Activated T-cell treated with anti-CD3 and anti-CD28 coated beads, Interleukin-2, amount 50 U/mL, for 24 hours (primary cell): Measurements from ENCODE around the gene ATP6V0C.
"Not testable (repeated sequence)": the region's sequence is repeated elsewhere in the genome, so short reads cannot be mapped to it uniquely, and the experiment has no call there.

Experiments used
- DNase-seq: peaks from one replicate; pipeline ENCODE4 v3.0.0-alpha.2; 2020
- H3K27ac Mint-ChIP-seq: 2 replicates; pipeline ENCODE4 v1.8.0; 2020; ENCODE audit warnings: mild to moderate bottlenecking, mixed read lengths
- H3K27me3 Mint-ChIP-seq: 2 replicates; pipeline ENCODE4 v1.8.0; 2020; ENCODE audit warnings: mixed read lengths
- H3K36me3 Mint-ChIP-seq: 2 replicates; pipeline ENCODE4 v1.8.0; 2020; ENCODE audit warnings: low read depth, mixed read lengths
- H3K4me1 Mint-ChIP-seq: 2 replicates; pipeline ENCODE4 v1.8.0; 2020; ENCODE audit warnings: low read depth, mixed read lengths
- H3K4me3 Mint-ChIP-seq: 2 replicates; pipeline ENCODE4 v1.8.0; 2020; ENCODE audit warnings: mild to moderate bottlenecking, moderate library complexity, mixed read lengths
- H3K9me3 Mint-ChIP-seq: 2 replicates; pipeline ENCODE4 v1.8.0; 2020; ENCODE audit warnings: mixed read lengths

Gene ATP6V0C

DNA sequence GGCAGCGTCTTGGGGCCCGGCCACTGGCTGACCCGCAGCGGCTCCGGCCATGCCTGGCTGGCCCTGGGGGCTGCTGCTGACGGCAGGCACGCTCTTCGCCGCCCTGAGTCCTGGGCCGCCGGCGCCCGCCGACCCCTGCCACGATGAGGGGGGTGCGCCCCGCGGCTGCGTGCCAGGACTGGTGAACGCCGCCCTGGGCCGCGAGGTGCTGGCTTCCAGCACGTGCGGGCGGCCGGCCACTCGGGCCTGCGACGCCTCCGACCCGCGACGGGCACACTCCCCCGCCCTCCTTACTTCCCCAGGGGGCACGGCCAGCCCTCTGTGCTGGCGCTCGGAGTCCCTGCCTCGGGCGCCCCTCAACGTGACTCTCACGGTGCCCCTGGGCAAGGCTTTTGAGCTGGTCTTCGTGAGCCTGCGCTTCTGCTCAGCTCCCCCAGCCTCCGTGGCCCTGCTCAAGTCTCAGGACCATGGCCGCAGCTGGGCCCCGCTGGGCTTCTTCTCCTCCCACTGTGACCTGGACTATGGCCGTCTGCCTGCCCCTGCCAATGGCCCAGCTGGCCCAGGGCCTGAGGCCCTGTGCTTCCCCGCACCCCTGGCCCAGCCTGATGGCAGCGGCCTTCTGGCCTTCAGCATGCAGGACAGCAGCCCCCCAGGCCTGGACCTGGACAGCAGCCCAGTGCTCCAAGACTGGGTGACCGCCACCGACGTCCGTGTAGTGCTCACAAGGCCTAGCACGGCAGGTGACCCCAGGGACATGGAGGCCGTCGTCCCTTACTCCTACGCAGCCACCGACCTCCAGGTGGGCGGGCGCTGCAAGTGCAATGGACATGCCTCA lies 41.9 kb upstream of the ATP6V0C start:
- Mint-ChIP-seq H3K27ac (no peak overlapping the region), H3K4me1 (peaks cover 34% of the 10 kb centered on the region), H3K27me3 (peaks cover 41% of the 10 kb centered on the region), H3K9me3 (no peaks in the 10 kb centered on the region), H3K4me3 (no peak overlapping the region), H3K36me3 (no peaks in the 10 kb centered on the region)
- DNase-seq: no peak

DNA sequence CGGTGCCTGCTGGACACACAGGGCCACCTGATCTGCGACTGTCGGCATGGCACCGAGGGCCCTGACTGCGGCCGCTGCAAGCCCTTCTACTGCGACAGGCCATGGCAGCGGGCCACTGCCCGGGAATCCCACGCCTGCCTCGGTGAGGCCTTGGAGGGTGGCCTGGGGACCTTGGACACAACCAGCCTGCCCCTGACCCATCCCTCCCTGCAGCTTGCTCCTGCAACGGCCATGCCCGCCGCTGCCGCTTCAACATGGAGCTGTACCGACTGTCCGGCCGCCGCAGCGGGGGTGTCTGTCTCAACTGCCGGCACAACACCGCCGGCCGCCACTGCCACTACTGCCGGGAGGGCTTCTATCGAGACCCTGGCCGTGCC lies 41.3 kb upstream of the ATP6V0C start:
- Mint-ChIP-seq H3K36me3 (no peaks in the 10 kb centered on the region), H3K4me1 (peaks cover 32% of the 10 kb centered on the region), H3K27me3 (peaks cover 36% of the 10 kb centered on the region), H3K4me3 (no peak overlapping the region), H3K27ac (no peak overlapping the region), H3K9me3 (no peaks in the 10 kb centered on the region)
- DNase-seq: no peak

DNA sequence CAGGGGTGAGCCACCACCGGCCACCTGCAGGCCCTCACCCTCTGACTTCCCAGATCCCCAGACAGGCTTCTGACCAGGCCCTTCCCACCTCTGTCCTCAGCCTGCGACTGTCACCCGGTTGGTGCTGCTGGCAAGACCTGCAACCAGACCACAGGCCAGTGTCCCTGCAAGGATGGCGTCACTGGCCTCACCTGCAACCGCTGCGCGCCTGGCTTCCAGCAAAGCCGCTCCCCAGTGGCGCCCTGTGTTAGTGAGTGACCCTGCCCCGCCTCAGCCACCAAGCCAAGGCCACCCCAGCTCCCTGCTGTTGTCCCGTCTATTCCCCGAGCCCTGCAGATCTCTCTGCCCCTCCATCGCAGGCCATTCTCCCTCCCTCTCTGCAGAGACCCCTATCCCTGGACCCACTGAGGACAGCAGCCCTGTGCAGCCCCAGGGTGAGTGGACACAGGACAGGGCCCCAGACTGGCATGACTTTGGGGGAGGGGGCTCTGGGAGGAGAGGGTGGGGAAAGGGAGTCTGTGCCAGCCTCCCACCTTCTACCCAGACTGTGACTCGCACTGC lies 40.8 kb upstream of the ATP6V0C start:
- H3K27ac Mint-ChIP-seq: peak overlapping the region; percentile 37
- peaks cover 32% of the 10 kb centered on the region for H3K4me1 Mint-ChIP-seq

DNA sequence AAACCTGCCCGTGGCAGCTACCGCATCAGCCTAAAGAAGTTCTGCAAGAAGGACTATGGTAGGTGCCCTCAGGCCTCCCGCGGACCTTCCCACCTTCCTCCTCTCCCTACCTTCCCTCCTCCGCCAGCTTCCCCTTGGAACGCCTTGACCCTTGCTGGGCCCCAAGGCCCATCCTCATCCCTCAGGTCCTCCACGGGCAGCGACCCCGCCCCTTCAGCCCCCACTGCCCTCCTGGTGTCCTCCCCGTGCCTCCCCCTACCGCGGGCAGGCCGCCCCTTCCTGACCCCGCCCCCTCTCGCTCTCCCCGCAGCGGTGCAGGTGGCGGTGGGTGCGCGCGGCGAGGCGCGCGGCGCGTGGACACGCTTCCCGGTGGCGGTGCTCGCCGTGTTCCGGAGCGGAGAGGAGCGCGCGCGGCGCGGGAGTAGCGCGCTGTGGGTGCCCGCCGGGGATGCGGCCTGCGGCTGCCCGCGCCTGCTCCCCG lies 40.3 kb upstream of the ATP6V0C start:
- Mint-ChIP-seq H3K4me1 (peaks cover 28% of the 10 kb centered on the region), H3K27me3 (peaks cover 31% of the 10 kb centered on the region), H3K36me3 (no peaks in the 10 kb centered on the region), H3K9me3 (no peaks in the 10 kb centered on the region), H3K4me3 (peak overlapping the region; percentile 69), H3K27ac (peak overlapping the region; percentile 66)
- no peak for DNase-seq

More for the DNA sequence above, 40.8 kb upstream of the ATP6V0C start:
- Mint-ChIP-seq H3K9me3 (no peaks in the 10 kb centered on the region), H3K4me3 (peak overlapping the region; percentile 69), H3K36me3 (no peaks in the 10 kb centered on the region), H3K27me3 (peaks cover 36% of the 10 kb centered on the region)
- no peak for DNase-seq

DNA sequence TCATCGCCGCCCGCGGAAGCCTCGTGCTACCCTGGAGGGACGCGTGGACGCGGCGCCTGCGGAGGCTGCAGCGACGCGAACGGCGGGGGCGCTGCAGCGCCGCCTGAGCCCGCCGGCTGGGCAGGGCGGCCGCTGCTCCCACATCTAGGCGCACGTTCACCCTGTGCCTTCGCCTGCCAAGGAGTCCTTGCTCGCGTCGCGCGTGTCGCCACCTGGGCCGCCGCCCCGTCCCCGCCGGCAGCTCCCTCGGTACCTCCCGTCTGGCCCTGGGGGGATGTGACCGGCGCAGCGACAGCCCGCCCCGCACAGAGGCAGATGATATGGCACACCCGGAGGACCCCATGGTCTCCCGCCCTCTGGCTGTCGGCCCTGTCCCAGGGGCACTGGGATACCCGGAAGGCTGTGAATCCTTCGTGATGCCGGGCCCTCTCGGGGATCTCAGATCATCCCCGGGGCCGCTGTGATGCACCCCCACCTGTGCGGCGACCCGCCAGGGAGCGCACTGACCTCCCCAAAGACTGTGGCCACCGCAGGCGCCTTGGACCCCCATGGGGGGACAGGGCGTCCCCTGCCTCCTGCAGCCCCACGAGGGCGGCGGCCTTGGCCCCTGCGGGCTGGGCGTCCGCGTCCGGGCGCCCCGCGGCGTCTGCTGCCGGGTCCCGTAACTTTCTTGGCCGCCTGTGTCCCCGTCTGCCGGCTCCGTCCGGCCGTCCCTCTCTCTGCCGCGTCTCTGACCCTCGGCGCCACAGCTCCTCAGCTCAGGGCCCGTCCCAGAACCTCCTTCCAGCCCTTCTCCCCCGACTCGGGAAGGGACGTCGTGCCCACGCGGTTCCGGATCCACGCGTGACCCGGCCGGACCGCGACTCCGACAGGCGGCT lies 39.5 kb upstream of the ATP6V0C start:
- DNase-seq: peak; percentile 79
- Mint-ChIP-seq H3K9me3 (no peaks in the 10 kb centered on the region), H3K4me1 (peaks cover 25% of the 10 kb centered on the region), H3K36me3 (no peaks in the 10 kb centered on the region), H3K27ac (peak overlapping the region; percentile 85), H3K27me3 (peaks cover 25% of the 10 kb centered on the region), H3K4me3 (peak overlapping the region; percentile 80)

DNA sequence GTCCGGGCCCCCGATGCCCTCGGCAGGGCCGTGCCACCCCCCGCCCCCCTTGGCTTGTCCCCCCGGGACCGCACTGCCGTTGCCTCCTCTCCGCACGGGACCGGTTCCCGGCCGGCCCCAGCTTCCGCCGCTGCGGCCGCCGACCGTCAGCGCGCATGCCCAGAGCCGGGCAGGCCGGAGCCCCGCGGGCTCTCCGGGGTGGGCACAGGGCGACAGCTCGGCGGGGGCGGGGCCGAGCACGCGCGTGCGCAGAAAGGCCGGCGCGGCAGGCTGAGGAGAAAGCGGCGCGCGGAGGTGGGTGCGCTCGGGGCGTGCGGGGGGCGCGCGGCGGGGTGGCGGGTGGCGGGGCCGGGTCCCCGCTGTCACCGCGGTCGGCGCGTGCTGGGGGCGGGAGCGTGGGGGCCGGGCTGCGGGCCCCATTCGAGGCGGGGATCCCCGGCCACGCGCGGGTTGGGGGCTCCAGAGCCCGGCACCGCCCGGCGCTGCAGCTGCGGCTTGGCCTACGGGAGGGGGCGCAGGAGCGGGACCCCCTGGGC lies 38.8 kb upstream of the ATP6V0C start, which contains the start of gene TBC1D24:
Gene TBC1D24 (plus strand): TSS at position 251 of the 536 bp plus-strand sequence. CDS start 21,022 bp downstream, outside the sequence.
- no peaks in the 10 kb centered on the region for H3K36me3 Mint-ChIP-seq
- H3K27ac Mint-ChIP-seq: peak within 1 kb of the TSS; percentile 85
- DNase-seq: peak; percentile 91
- H3K27me3 Mint-ChIP-seq: peaks cover 18% of the 10 kb centered on the region
- peak within 1 kb of the TSS; percentile 80 for H3K4me3 Mint-ChIP-seq
- H3K4me1 Mint-ChIP-seq: peaks cover 25% of the 10 kb centered on the region
- no peaks in the 10 kb centered on the region for H3K9me3 Mint-ChIP-seq

DNA sequence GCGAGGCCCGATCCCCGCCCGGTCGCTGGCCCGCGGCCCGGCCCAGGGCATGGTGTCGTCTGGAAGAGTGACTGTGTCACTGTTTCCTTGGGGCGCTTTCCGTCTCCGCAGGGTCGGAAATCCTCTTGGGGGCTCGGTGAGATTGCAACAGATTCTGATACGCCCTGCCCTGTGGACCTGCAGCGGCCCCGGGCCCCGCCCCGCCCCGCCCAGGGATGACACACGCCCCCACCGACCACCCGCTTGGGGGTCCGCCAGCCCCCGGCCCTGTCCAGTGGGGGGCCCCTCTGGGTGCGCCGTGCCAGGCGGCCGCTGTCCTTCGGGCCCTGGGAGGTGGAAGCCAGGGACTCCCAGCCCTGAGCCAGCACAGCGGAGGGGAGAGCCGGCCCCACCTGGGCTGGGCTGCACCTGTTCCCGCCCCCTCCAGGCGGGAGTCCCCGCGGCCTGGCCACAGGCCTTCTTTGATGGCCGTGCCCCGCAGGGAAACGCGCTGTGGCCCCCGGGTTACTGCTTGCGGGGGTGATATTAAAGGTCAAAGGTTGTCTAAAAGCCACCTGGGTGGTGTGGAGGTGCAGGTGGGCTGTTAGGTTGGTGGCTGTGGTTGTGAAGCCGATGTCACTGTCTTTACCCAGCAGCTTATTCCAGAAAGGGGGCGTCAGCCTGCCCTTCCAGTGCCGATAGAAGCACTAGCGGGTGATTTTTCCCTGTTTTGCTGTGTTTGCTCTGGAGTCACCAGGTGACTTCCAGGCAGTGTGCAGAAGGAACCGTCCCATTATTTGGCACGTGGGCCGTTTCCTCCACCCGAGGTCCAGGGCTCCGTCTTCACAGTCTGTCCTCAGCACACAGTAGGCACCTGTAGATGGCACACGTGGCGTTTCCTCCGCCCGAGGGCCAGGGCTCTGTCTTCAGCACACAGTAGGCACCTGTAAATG lies 38.1 kb upstream of the ATP6V0C start:
- Mint-ChIP-seq H3K4me1 (peaks cover 25% of the 10 kb centered on the region), H3K9me3 (no peaks in the 10 kb centered on the region), H3K27ac (no peak overlapping the region), H3K36me3 (peaks cover 2% of the 10 kb centered on the region), H3K4me3 (peak overlapping the region; percentile 71), H3K27me3 (peaks cover 11% of the 10 kb centered on the region)
- DNase-seq: peak; percentile 69

DNA sequence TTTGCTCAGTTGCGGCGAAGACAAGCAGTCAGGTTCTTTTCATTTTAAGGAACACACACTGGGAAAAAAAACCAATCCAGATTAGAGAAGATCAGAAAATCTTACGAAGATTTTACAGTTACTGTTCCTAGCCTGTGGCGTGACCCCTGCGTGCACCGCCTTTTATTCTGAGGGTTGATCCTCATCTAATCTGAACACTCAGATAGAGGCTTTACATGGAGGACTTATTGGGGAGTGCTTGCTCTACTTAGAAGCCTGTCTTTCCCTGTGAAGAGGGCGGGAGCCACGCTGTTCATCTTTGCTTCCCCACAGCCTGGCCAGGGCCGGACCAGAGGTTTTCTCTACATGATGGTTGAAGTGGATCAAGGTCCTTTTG lies 37.4 kb upstream of the ATP6V0C start:
- peak overlapping the region; percentile 71 for H3K4me3 Mint-ChIP-seq
- peaks cover 2% of the 10 kb centered on the region for H3K36me3 Mint-ChIP-seq
- H3K27ac Mint-ChIP-seq: no peak overlapping the region
- no peaks in the 10 kb centered on the region for H3K9me3 Mint-ChIP-seq
- no peak for DNase-seq
- H3K27me3 Mint-ChIP-seq: peaks cover 10% of the 10 kb centered on the region
- peaks cover 25% of the 10 kb centered on the region for H3K4me1 Mint-ChIP-seq

DNA sequence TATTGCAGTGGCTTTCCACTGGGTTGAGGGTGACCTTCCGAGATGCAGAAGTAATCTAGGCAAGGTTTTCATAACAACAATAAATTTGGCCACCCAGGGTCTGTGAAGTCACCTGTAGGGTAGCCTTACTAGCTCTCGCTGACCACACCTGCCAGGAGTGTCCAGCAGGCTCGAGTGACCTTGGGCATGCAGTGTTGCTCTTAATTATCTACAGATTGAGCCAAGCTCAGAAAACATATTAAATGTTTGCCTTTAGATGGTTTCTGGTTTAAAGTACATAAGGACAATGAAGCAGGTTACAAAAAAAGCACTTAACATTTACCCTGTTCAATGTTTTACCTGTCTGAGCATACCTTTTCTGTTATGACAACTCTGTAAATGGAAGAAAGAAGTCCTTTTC lies 37.0 kb upstream of the ATP6V0C start:
- DNase-seq: no peak
- peaks cover 2% of the 10 kb centered on the region for H3K36me3 Mint-ChIP-seq
- no peak overlapping the region for H3K27ac Mint-ChIP-seq
- peaks cover 10% of the 10 kb centered on the region for H3K27me3 Mint-ChIP-seq
- no peaks in the 10 kb centered on the region for H3K9me3 Mint-ChIP-seq
- H3K4me1 Mint-ChIP-seq: peaks cover 25% of the 10 kb centered on the region
- H3K4me3 Mint-ChIP-seq: peak overlapping the region; percentile 71

DNA sequence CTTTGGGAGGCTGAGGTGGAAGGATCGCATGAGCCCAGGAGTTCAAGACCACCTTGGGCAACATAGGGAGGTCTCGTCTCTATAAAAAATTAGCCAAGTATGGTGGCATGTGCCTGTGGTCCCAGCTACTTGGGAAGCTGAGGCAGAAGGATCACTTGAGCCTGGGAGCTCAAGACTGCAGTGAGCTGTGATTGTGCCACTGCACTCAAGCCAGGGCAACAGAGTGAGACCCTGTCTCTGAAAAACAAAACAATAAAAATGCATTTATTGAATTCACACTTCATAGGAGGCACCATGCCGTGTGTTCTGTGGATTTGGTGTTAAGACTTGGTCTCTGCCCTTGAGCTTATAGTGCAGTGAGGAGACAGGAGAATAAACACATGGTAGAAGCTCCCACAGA lies 36.4 kb upstream of the ATP6V0C start:
- Mint-ChIP-seq H3K9me3 (no peaks in the 10 kb centered on the region), H3K27ac (no peak overlapping the region), H3K36me3 (peaks cover 2% of the 10 kb centered on the region), H3K4me1 (peaks cover 21% of the 10 kb centered on the region), H3K4me3 (no peak overlapping the region), H3K27me3 (peaks cover 10% of the 10 kb centered on the region)
- no peak for DNase-seq

DNA sequence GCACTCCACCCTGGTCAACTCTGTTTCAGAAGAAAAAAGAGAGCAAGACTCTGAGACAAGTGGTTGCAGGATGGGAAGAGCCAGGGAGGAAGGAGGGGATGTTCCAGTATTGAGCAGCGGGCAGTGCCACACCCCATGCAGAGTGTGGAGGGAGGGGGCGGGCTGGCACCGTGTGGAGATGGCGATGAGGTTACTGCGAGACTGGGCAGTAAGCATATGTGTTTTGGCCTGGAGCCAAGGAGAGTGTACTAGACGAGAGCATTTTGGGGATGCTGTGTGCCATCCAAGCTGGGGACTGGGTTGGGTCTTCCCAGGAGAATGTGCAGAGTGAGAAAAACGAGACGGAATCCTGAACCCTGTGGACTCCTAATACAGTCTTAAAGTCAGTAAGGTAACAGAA lies 35.5 kb upstream of the ATP6V0C start:
- Mint-ChIP-seq H3K36me3 (peaks cover 2% of the 10 kb centered on the region), H3K27ac (no peak overlapping the region), H3K4me3 (no peak overlapping the region), H3K9me3 (no peaks in the 10 kb centered on the region), H3K4me1 (peaks cover 16% of the 10 kb centered on the region), H3K27me3 (peaks cover 2% of the 10 kb centered on the region)
- no peak for DNase-seq

DNA sequence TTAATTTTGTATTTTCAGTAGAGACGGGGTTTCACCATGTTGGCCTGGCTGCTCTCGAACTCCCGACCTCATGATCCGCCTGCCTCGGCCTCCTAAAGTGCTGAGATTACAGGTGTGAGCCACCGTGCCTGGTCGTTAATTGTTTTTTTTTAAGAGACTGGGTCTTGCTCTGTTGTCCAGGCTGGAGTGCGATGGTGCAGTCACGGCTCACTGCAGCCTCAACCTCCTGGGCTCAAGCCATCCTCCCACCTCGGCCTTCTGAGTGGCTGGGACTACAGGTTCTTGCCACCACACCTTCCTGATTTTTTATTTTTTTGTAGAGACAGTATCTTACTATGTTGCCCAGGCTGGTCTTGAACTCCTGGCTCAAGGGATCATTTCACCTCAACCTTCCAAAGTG lies 33.8 kb upstream of the ATP6V0C start:
- not testable (repeated sequence) for H3K9me3 Mint-ChIP-seq

DNA sequence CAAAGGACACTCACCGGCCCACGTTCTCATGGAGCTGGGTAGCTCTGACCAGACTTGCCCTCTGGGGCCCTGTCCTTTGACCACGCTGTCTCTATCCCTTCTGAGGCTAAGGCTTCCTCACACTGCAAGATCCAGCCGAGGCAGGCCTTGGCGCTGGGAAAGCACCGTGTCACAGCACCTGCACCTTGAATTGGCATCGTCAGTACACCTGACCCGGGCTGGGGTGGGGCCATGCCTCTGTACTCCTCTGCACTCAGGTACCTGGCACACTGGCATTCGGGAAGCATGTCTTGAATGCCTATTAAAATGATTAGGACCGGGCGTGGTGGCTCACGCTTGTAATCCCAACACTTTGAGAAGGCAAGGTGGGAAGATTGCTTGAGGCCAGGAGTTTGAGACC lies 32.8 kb upstream of the ATP6V0C start:
- no peak overlapping the region for H3K27ac Mint-ChIP-seq
- H3K9me3 Mint-ChIP-seq: no peaks in the 10 kb centered on the region
- H3K36me3 Mint-ChIP-seq: peaks cover 2% of the 10 kb centered on the region
- peaks cover 12% of the 10 kb centered on the region for H3K4me1 Mint-ChIP-seq
- H3K27me3 Mint-ChIP-seq: no peaks in the 10 kb centered on the region
- H3K4me3 Mint-ChIP-seq: no peak overlapping the region
- no peak for DNase-seq

More for the DNA sequence above, 33.8 kb upstream of the ATP6V0C start:
- H3K27ac Mint-ChIP-seq, H3K4me3 Mint-ChIP-seq, H3K27me3 Mint-ChIP-seq, DNase-seq, H3K36me3 Mint-ChIP-seq: not testable (repeated sequence)
- peaks cover 14% of the 10 kb centered on the region for H3K4me1 Mint-ChIP-seq
